Muscle layer of colon (tissue), 2 donors: ENCODE measurements around the gene ZMYND15.

ENCODE experiments used
- H3K27ac ChIP-seq: one replicate; pipeline ENCODE4 v1.7.0; 2013; ENCODE audit warnings: low read depth, mild to moderate bottlenecking, low read length, moderate library complexity
- H3K27me3 ChIP-seq, 2 donors: one replicate each; pipeline ENCODE4 v1.7.0; 2013; ENCODE audit warnings: low read length in 2 of 2, mild to moderate bottlenecking in 2 of 2; ENCODE audit not compliant: insufficient read depth in 2 of 2, control insufficient read depth in 1 of 2
- H3K36me3 ChIP-seq: one replicate; pipeline ENCODE4 v1.7.0; 2013; ENCODE audit warnings: mild to moderate bottlenecking, low read length; ENCODE audit not compliant: insufficient read depth
- H3K4me1 ChIP-seq: one replicate; pipeline ENCODE4 v1.7.0; 2013; ENCODE audit warnings: mild to moderate bottlenecking, low read length; ENCODE audit not compliant: insufficient read depth
- H3K4me3 ChIP-seq, 2 donors: one replicate each; pipeline ENCODE4 v1.7.0; 2013; ENCODE audit warnings: low read length in 2 of 2, low read depth in 1 of 2, mild to moderate bottlenecking in 1 of 2, moderate library complexity in 1 of 2
- H3K9ac ChIP-seq: one replicate; pipeline ENCODE4 v1.7.0; 2013; ENCODE audit warnings: low read length
- H3K9me3 ChIP-seq: one replicate; pipeline ENCODE4 v1.7.0; 2013; ENCODE audit warnings: mild to moderate bottlenecking, low read length
- donor health status: abdominal sarcoma.
- donor health status: Adenocarcinoma of cecum.

Gene ZMYND15

DNA sequence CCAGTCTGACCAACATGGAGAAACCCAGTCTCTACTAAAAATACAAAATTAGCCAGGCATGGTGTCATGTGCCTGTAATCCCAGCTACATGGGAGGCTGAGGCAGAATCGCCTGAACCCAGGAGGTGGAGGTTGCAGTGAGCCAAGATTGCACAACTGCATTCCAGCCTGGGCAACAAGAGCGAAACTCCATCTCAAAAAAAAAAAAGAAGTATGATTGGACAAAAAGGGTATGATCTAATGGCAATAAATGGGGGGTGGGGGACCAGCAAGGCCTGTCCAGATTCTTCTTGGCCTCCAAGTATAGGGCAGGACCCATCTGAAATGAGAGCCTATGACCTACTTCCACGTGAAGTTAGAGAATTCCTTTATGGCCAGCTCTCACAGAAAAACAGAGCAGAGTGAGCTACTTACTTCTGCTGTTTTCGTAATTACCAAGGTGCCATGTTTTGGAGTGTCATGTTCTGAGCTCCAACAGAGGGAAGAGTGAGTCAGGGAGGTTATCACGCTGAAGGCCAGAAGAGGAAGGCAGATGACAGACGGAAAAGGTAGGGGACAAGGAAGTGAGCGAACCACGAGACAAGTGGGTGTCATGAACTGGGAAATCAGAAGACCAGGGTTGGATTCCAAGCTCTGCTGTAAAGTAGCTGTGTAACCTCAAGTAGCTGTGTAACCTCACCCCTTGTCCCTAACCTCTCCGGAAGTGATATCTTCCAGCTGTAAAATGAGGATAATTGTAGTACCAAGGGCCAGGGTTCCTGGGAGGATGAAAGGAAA is 3.6 kb upstream of the ZMYND15 start:
- Histone ChIP-seq H3K4me1 (peaks cover 17% of the 10 kb centered on the region), H3K4me3 (no peak overlapping the region), H3K36me3 (peaks cover 7% of the 10 kb centered on the region), H3K27ac (no peak overlapping the region), H3K9ac (no peak overlapping the region), H3K27me3 (peaks cover 4 to 7% of the 10 kb centered on the region in 2 donors), H3K9me3 (no peaks in the 10 kb centered on the region)

- Histone ChIP-seq H3K9me3 (no peaks in the 10 kb centered on the region), H3K9ac (peak overlapping the region; percentile 29), H3K36me3 (peaks cover 7% of the 10 kb centered on the region), H3K27ac (peak overlapping the region; percentile 1), H3K27me3 (peaks cover 4 to 7% of the 10 kb centered on the region in 2 donors), H3K4me1 (peaks cover 11% of the 10 kb centered on the region), H3K4me3 (peak overlapping the region; percentile 48 to 61)
Observed at GRCh38 chr17:4738136-4739121, 1.2 kb upstream of the ZMYND15 start.

GRCh38 chr17:4740025-4740351 is 355 bp downstream of the ZMYND15 start:
- Histone ChIP-seq H3K9ac (no peak overlapping the region), H3K4me1 (peaks cover 11% of the 10 kb centered on the region), H3K9me3 (no peaks in the 10 kb centered on the region), H3K4me3 (peak overlapping the region; percentile 48 to 61), H3K27ac (no peak overlapping the region), H3K36me3 (no peaks in the 10 kb centered on the region), H3K27me3 (peaks cover 10 to 23% of the 10 kb centered on the region in 2 donors)

DNA sequence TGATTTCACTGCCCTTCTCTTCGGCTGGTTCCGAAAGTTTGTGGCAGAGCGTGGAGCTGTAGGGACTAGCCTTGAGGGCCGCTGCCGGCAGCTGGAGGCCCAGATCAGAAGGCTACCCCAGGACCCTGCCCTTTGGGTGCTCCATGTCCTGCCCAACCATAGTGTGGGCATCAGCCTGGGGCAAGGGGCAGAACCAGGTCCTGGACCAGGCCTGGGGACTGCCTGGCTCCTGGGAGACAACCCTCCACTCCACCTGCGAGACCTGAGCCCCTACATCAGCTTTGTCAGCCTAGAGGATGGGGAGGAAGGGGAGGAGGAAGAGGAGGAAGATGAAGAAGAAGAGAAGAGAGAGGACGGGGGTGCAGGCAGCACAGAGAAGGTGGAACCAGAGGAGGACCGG is 951 bp downstream of the ZMYND15 start:
- Histone ChIP-seq H3K27me3 (peaks cover 16 to 29% of the 10 kb centered on the region in 2 donors), H3K9ac (no peak overlapping the region), H3K4me1 (peaks cover 11% of the 10 kb centered on the region), H3K9me3 (no peaks in the 10 kb centered on the region), H3K4me3 (no peak overlapping the region), H3K27ac (no peak overlapping the region), H3K36me3 (no peaks in the 10 kb centered on the region)

- H3K4me1 ChIP-seq = peaks cover 11% of the 10 kb centered on the region
- H3K27me3 ChIP-seq = peaks cover 21 to 36% of the 10 kb centered on the region in 2 donors
- H3K4me3 ChIP-seq = no peak overlapping the region
- H3K9ac ChIP-seq = no peak overlapping the region
- no peak overlapping the region for H3K27ac ChIP-seq
- no peaks in the 10 kb centered on the region for H3K9me3 ChIP-seq
- H3K36me3 ChIP-seq = no peaks in the 10 kb centered on the region
Observed at GRCh38 chr17:4741544-4741943, 1.9 kb downstream of the ZMYND15 start.

GRCh38 chr17:4742133-4742532 is 2.5 kb downstream of the ZMYND15 start:
- H3K4me3 ChIP-seq = no peak overlapping the region
- H3K36me3 ChIP-seq = no peaks in the 10 kb centered on the region

DNA sequence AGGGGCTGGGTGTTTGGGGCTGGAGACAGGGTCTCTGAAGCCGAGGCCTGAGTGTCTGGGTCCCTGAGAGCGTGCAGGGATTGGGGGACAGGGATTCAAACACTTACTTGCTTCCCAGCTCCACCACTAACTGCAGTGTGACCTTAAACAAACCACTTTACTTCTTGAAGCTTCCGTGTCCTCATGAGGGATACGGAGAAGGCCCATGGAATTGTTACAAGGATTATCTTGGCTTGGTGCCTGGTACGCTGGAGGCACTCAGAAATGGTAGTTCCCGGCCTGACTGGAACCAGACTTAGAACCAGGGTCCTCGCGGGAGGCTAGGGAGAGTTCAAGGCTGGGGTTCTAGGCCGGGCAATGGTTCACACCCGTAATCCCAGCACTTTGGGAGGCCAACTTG is 3.0 kb downstream of the ZMYND15 start:
- Histone ChIP-seq H3K27me3 (peaks cover 21 to 36% of the 10 kb centered on the region in 2 donors), H3K9ac (no peak overlapping the region), H3K4me3 (no peak overlapping the region)

More at GRCh38 chr17:4742133-4742532, 2.5 kb downstream of the ZMYND15 start:
- H3K27me3 ChIP-seq = peaks cover 21 to 36% of the 10 kb centered on the region in 2 donors
- no peak overlapping the region for H3K27ac ChIP-seq
- peaks cover 11% of the 10 kb centered on the region for H3K4me1 ChIP-seq
- H3K9ac ChIP-seq = no peak overlapping the region
- H3K9me3 ChIP-seq = no peaks in the 10 kb centered on the region

GRCh38 chr17:4743216-4743615 is 3.6 kb downstream of the ZMYND15 start:
- Histone ChIP-seq H3K9ac (no peak overlapping the region), H3K9me3 (no peaks in the 10 kb centered on the region), H3K36me3 (no peaks in the 10 kb centered on the region), H3K27ac (no peak overlapping the region), H3K4me1 (peaks cover 8% of the 10 kb centered on the region), H3K4me3 (no peak overlapping the region), H3K27me3 (peaks cover 18 to 35% of the 10 kb centered on the region in 2 donors)

More for the DNA sequence above, 3.0 kb downstream of the ZMYND15 start:
- Histone ChIP-seq H3K4me1 (peaks cover 11% of the 10 kb centered on the region), H3K36me3 (no peaks in the 10 kb centered on the region), H3K9me3 (no peaks in the 10 kb centered on the region), H3K27ac (no peak overlapping the region)

DNA sequence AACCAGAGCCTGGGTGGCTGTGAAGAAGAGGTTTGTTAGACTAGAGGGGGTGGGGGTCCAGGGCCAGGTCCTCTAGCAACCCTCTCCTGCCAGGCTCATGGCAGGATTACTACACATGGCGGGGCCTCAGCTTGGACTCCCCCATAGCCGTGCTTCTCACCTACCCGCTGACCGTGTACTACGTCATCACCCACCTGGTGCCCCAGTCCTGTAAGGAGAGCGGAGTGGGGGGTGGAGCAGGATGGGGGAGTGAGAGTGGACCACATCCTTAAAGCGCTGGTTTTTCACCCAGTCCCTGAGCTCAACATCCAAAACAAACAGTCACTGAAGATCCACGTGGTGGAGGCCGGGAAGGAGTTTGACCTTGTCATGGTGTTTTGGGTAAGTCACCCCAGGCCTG is 4.3 kb downstream of the ZMYND15 start:
- H3K27me3 ChIP-seq = peaks cover 17 to 36% of the 10 kb centered on the region in 2 donors
- no peak overlapping the region for H3K9ac ChIP-seq
- H3K4me1 ChIP-seq = peaks cover 2% of the 10 kb centered on the region
- H3K36me3 ChIP-seq = no peaks in the 10 kb centered on the region
- no peak overlapping the region for H3K27ac ChIP-seq
- no peaks in the 10 kb centered on the region for H3K9me3 ChIP-seq
- H3K4me3 ChIP-seq = no peak overlapping the region

- Histone ChIP-seq H3K36me3 (no peaks in the 10 kb centered on the region), H3K4me3 (no peak overlapping the region), H3K9me3 (no peaks in the 10 kb centered on the region), H3K9ac (no peak overlapping the region), H3K27me3 (peaks cover 17 to 36% of the 10 kb centered on the region in 2 donors), H3K27ac (no peak overlapping the region), H3K4me1 (no peaks in the 10 kb centered on the region)
Observed at GRCh38 chr17:4744999-4745969, 5.7 kb downstream of the ZMYND15 start.
